H9 (cell line): ENCODE measurements around the gene KHK. TPM values are rescaled to one million over a fixed set of nuclear protein-coding genes. Genes with fewer than 3 reads are reported as not detected.

Experiments used
- DNase-seq: peaks from one replicate; pipeline ENCODE4 v3.0.0-alpha.2; 2017
- H2AFZ ChIP-seq: one replicate; pipeline ENCODE4 v1.6.1; 2013; ENCODE audit warnings: mild to moderate bottlenecking, low read length, control low read depth, moderate library complexity
- H2AK5ac ChIP-seq: 2 replicates; pipeline ENCODE4 v1.6.1; 2013; ENCODE audit warnings: low read length, control low read depth, mixed read lengths; ENCODE audit not compliant: insufficient read length
- H2BK120ac ChIP-seq: one replicate; pipeline ENCODE4 v1.6.1; 2013; ENCODE audit warnings: low read depth, mild to moderate bottlenecking, low read length, control low read depth, inconsistent platforms; ENCODE audit not compliant: poor library complexity, severe bottlenecking
- H2BK12ac ChIP-seq: 2 replicates; pipeline ENCODE4 v1.6.1; 2013; ENCODE audit warnings: low read length, control low read depth, mixed read lengths, low read depth; ENCODE audit not compliant: insufficient read length
- H2BK15ac ChIP-seq: 2 replicates; pipeline ENCODE4 v1.6.1; 2013; ENCODE audit warnings: low read depth, low read length, control low read depth
- H2BK20ac ChIP-seq: one replicate; pipeline ENCODE4 v1.6.1; 2013; ENCODE audit warnings: low read depth, mild to moderate bottlenecking, low read length, control low read depth, inconsistent platforms; ENCODE audit not compliant: poor library complexity, severe bottlenecking
- H2BK5ac ChIP-seq: 2 replicates; pipeline ENCODE4 v1.6.1; 2013; ENCODE audit warnings: low read length, control low read depth, mixed read lengths; ENCODE audit not compliant: insufficient read length
- H3K14ac ChIP-seq: 2 replicates; pipeline ENCODE4 v1.6.1; 2013; ENCODE audit warnings: low read length, control low read depth; ENCODE audit not compliant: insufficient read depth
- H3K18ac ChIP-seq: 2 replicates; pipeline ENCODE4 v1.6.1; 2013; ENCODE audit warnings: low read depth, mild to moderate bottlenecking, mixed read lengths, low read length, control low read depth; ENCODE audit not compliant: insufficient read length
- H3K23ac ChIP-seq: 2 replicates; pipeline ENCODE4 v1.6.1; 2013; ENCODE audit warnings: low read length, control low read depth, mixed read lengths, low read depth; ENCODE audit not compliant: insufficient read length
- H3K23me2 ChIP-seq: 2 replicates; pipeline ENCODE4 v1.6.1; 2013; ENCODE audit warnings: low read depth, mild to moderate bottlenecking, mixed read lengths, low read length, control low read depth; ENCODE audit not compliant: insufficient read length, poor library complexity, severe bottlenecking
- H3K27ac ChIP-seq: 2 replicates; pipeline ENCODE4 v1.5.1; 2013; ENCODE audit warnings: low read length, control low read depth, mixed read lengths, low read depth; ENCODE audit not compliant: insufficient read length
- H3K27me3 ChIP-seq: 2 replicates; pipeline ENCODE4 v1.6.1; 2013; ENCODE audit warnings: low read length, control low read depth, inconsistent platforms; ENCODE audit not compliant: insufficient read depth
- H3K4ac ChIP-seq: 2 replicates; pipeline ENCODE4 v1.6.1; 2013; ENCODE audit warnings: low read depth, mild to moderate bottlenecking, control low read depth, inconsistent platforms, low read length, moderate library complexity
- H3K4me1 ChIP-seq: 2 replicates; pipeline ENCODE4 v1.6.1; 2013; ENCODE audit warnings: low read length, control low read depth, inconsistent platforms; ENCODE audit not compliant: insufficient read depth
- H3K4me2 ChIP-seq: 2 replicates; pipeline ENCODE4 v1.6.1; 2013; ENCODE audit warnings: low read length, control low read depth, mixed read lengths; ENCODE audit not compliant: insufficient read length, insufficient read depth
- H3K56ac ChIP-seq: 2 replicates; pipeline ENCODE4 v1.6.1; 2013; ENCODE audit warnings: low read depth, mild to moderate bottlenecking, mixed read lengths, low read length, control low read depth; ENCODE audit not compliant: insufficient read length
- H3K79me1 ChIP-seq: 2 replicates; pipeline ENCODE4 v1.6.1; 2013; ENCODE audit warnings: low read depth, mild to moderate bottlenecking, moderate library complexity, low read length, control low read depth, inconsistent platforms; ENCODE audit not compliant: insufficient read depth, poor library complexity, severe bottlenecking
- H3K79me2 ChIP-seq: 2 replicates; pipeline ENCODE4 v1.6.1; 2013; ENCODE audit warnings: low read length, control low read depth, inconsistent platforms; ENCODE audit not compliant: insufficient read depth
- H3K9ac ChIP-seq: 2 replicates; pipeline ENCODE4 v1.6.1; 2013; ENCODE audit warnings: low read length, control low read depth, mixed read lengths; ENCODE audit not compliant: insufficient read length; ENCODE audit errors: extremely low read depth
- H3K9me3 ChIP-seq: one replicate; pipeline ENCODE4 v1.6.1; 2013; ENCODE audit warnings: low read depth, low read length, inconsistent platforms; ENCODE audit not compliant: control insufficient read depth
- H3T11ph ChIP-seq: one replicate; pipeline ENCODE4 v1.6.1; 2013; ENCODE audit warnings: mild to moderate bottlenecking, low read length, control low read depth, inconsistent platforms
- H4K20me1 ChIP-seq: one replicate; pipeline ENCODE4 v1.6.1; 2013; ENCODE audit not compliant: control insufficient read depth, insufficient read length, insufficient read depth
- H4K5ac ChIP-seq: 2 replicates; pipeline ENCODE4 v1.6.1; 2013; ENCODE audit warnings: low read depth, mild to moderate bottlenecking, mixed read lengths, low read length, control low read depth; ENCODE audit not compliant: insufficient read length
- H4K8ac ChIP-seq: replicated peaks from 2 replicates; pipeline ENCODE4 v1.6.1; 2013; ENCODE audit warnings: low read length, control low read depth, mixed read lengths, low read depth; ENCODE audit not compliant: insufficient read length
- H4K91ac ChIP-seq: 2 replicates; pipeline ENCODE4 v1.6.1; 2013; ENCODE audit warnings: low read depth, mild to moderate bottlenecking, moderate library complexity, mixed read lengths, low read length, control low read depth; ENCODE audit not compliant: insufficient read length
- H3K27ac Mint-ChIP-seq, 3 experiments: 2 replicates in 2 of 3; 3 replicates in 1 of 3; pipeline ENCODE4 v1.8.0; 2020 to 2021; ENCODE audit warnings: mixed read lengths in 3 of 3, mild to moderate bottlenecking in 1 of 3, moderate library complexity in 1 of 3
- H3K27me3 Mint-ChIP-seq: 2 replicates; pipeline ENCODE4 v1.8.0; 2021; ENCODE audit warnings: low read depth, mild to moderate bottlenecking, moderate library complexity, mixed read lengths
- H3K36me3 Mint-ChIP-seq, 3 experiments: 2 replicates in 2 of 3; 3 replicates in 1 of 3; pipeline ENCODE4 v1.8.0; 2020 to 2021; ENCODE audit warnings: low read depth in 3 of 3, mixed read lengths in 3 of 3; ENCODE audit not compliant: insufficient read depth in 1 of 3
- H3K4me1 Mint-ChIP-seq, 2 experiments: 2 replicates each; pipeline ENCODE4 v1.8.0; 2020; ENCODE audit warnings: mixed read lengths in 2 of 2
- H3K4me3 Mint-ChIP-seq, 2 experiments: 2 replicates in 1 of 2; 3 replicates in 1 of 2; pipeline ENCODE4 v1.8.0; 2020 to 2021; ENCODE audit warnings: mild to moderate bottlenecking in 2 of 2, mixed read lengths in 2 of 2, moderate library complexity in 1 of 2
- H3K9me3 Mint-ChIP-seq, 2 experiments: 2 replicates in 1 of 2; 3 replicates in 1 of 2; pipeline ENCODE4 v1.8.0; 2020; ENCODE audit warnings: mild to moderate bottlenecking in 2 of 2, mixed read lengths in 2 of 2, moderate library complexity in 1 of 2
- WGBS: extraction: QIAGEN DNeasy Blood & Tissue Kit; methylation state at CpG from one replicate; pipeline ENCODE4 v1.1.7; 2013; ENCODE audit warnings: missing lambda C conversion rate, low lambda C conversion rate, mixed read lengths; ENCODE audit not compliant: insufficient read length; ENCODE audit errors: extremely low coverage; 5-methylcytosine and 5-hydroxymethylcytosine counted together
- total RNA-seq: library from RNA; stranded (reverse); gene quantifications from 2 replicates; pipeline ENCODE4 v1.2.1, GENCODE V29; 2021
- TF ChIP-seq, protein P1 (sequence below): fragments of 200-600 bp; sonication (generic); conservative IDR thresholded peaks from 3 replicates; pipeline ENCODE4 v1.8.0; 2021; ENCODE audit warnings: antibody characterized with exemption, mild to moderate bottlenecking

KHK gene
- total RNA-seq, 1 experiment from 2014 or later, result 12.1 TPM

DNA sequence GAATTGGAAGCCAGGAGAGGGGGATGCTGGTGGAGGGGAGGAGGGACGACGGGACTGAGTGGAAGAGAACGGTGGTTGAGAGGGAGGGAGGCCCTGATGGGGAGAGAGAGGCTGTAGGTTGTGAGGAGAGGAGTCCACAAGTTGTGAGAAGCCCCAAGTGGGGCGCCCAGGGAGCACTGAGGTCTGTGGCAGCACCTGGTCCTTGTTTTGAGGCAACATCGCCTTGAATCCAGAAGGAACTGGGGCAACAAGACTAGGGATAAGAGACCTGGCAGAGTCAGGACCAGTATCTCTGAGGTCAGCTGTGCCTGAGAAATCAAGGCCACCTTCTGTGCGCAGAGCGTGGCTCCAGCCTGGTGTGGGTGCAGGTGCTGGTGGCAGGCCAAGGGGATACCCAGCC lies 51.5 kb downstream of the KHK start:
- Histone ChIP-seq H3K4me2 (no peak overlapping the region), H2BK15ac (no peak overlapping the region), H2AK5ac (no peak overlapping the region), H3T11ph (no peak overlapping the region), H3K4ac (no peak overlapping the region), H2BK5ac (no peak overlapping the region), H3K9ac (no peak overlapping the region), H2BK12ac (no peak overlapping the region), H3K79me2 (peaks cover 2% of the 10 kb centered on the region; the same call in 1 of the 2 replicates), H4K20me1 (no peaks in the 10 kb centered on the region), H3K23me2 (no peaks in the 10 kb centered on the region), H3K14ac (no peak overlapping the region), H3K4me1 (no peaks in the 10 kb centered on the region), H3K18ac (no peak overlapping the region), H3K27me3 (no peaks in the 10 kb centered on the region), H3K23ac (no peak overlapping the region), H3K27ac (no peak overlapping the region), H2BK20ac (no peak overlapping the region), H4K8ac (no peak overlapping the region), H4K91ac (no peak overlapping the region), H4K5ac (no peak overlapping the region), H3K9me3 (no peaks in the 10 kb centered on the region), H3K79me1 (no peaks in the 10 kb centered on the region), H3K56ac (no peak overlapping the region), H2BK120ac (no peak overlapping the region), H2AFZ (no peak overlapping the region)
- H3K4me3 Mint-ChIP-seq, result no peak overlapping the region
- DNase-seq, result no peak
- no CpG with 5 or more reads among the region's 7 CpGs for WGBS
- TF ChIP-seq, protein P1, sequence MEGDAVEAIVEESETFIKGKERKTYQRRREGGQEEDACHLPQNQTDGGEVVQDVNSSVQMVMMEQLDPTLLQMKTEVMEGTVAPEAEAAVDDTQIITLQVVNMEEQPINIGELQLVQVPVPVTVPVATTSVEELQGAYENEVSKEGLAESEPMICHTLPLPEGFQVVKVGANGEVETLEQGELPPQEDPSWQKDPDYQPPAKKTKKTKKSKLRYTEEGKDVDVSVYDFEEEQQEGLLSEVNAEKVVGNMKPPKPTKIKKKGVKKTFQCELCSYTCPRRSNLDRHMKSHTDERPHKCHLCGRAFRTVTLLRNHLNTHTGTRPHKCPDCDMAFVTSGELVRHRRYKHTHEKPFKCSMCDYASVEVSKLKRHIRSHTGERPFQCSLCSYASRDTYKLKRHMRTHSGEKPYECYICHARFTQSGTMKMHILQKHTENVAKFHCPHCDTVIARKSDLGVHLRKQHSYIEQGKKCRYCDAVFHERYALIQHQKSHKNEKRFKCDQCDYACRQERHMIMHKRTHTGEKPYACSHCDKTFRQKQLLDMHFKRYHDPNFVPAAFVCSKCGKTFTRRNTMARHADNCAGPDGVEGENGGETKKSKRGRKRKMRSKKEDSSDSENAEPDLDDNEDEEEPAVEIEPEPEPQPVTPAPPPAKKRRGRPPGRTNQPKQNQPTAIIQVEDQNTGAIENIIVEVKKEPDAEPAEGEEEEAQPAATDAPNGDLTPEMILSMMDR, result no peak
- H3K9me3 Mint-ChIP-seq, result no peaks in the 10 kb centered on the region
- peaks cover 7% of the 10 kb centered on the region in 2 experiments for H3K4me1 Mint-ChIP-seq
- peaks cover 1 to 3% (median 2%) of the 10 kb centered on the region in 3 experiments; a peak in 5 of 7 replicates for H3K36me3 Mint-ChIP-seq
- H3K27ac Mint-ChIP-seq, result no peak overlapping the region
- H3K27me3 Mint-ChIP-seq, result peaks cover 13% of the 10 kb centered on the region
